ENCODE results near the gene IQGAP2.

IQGAP2 gene

DNA sequence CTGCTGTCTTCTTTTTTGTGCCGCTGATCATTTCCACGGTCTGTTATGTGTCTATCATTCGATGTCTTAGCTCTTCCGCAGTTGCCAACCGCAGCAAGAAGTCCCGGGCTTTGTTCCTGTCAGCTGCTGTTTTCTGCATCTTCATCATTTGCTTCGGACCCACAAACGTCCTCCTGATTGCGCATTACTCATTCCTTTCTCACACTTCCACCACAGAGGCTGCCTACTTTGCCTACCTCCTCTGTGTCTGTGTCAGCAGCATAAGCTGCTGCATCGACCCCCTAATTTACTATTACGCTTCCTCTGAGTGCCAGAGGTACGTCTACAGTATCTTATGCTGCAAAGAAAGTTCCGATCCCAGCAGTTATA is 329.9 kb downstream of the IQGAP2 start:
- Histone ChIP-seq H3K79me2 (ENCODE audit: control insufficient read depth, low read length) (no peaks in the 10 kb centered on the region), H3K27me3 (ENCODE audit: control insufficient read depth, low read length) (no peaks in the 10 kb centered on the region), H3K9me2 (replicated peaks; ENCODE audit: control insufficient read depth, low read length) (no peaks in the 10 kb centered on the region), H3K4me3 (ENCODE audit: low read length) (no peak overlapping the region), H3K9me3 (ENCODE audit: control insufficient read depth, insufficient read depth, low read length) (peaks cover 4% of the 10 kb centered on the region; the same call in 1 of the 2 replicates), H4K20me1 (ENCODE audit: control insufficient read depth, insufficient read depth, low read depth, low read length) (no peaks in the 10 kb centered on the region), H3K36me3 (ENCODE audit: control insufficient read depth, low read length) (no peaks in the 10 kb centered on the region), H3K27ac (ENCODE audit: low read depth, low read length) (no peak overlapping the region), H3K4me2 (ENCODE audit: low read length) (no peak overlapping the region), H3F3A (ENCODE audit: control insufficient read depth, insufficient read depth) (no peaks in the 10 kb centered on the region), H3K4me1 (ENCODE audit: control insufficient read depth, low read length) (no peaks in the 10 kb centered on the region)
- TF ChIP-seq, protein P1, sequence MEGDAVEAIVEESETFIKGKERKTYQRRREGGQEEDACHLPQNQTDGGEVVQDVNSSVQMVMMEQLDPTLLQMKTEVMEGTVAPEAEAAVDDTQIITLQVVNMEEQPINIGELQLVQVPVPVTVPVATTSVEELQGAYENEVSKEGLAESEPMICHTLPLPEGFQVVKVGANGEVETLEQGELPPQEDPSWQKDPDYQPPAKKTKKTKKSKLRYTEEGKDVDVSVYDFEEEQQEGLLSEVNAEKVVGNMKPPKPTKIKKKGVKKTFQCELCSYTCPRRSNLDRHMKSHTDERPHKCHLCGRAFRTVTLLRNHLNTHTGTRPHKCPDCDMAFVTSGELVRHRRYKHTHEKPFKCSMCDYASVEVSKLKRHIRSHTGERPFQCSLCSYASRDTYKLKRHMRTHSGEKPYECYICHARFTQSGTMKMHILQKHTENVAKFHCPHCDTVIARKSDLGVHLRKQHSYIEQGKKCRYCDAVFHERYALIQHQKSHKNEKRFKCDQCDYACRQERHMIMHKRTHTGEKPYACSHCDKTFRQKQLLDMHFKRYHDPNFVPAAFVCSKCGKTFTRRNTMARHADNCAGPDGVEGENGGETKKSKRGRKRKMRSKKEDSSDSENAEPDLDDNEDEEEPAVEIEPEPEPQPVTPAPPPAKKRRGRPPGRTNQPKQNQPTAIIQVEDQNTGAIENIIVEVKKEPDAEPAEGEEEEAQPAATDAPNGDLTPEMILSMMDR (IDR thresholded peaks at IDR 0.05; ENCODE audit: low read depth, low read length, poor library complexity, severe bottlenecking): no peak
- no peak for TF ChIP-seq EZH2phosphoT487 (IDR thresholded peaks at IDR 0.05; ENCODE audit: borderline replicate concordance, low read length)

DNA sequence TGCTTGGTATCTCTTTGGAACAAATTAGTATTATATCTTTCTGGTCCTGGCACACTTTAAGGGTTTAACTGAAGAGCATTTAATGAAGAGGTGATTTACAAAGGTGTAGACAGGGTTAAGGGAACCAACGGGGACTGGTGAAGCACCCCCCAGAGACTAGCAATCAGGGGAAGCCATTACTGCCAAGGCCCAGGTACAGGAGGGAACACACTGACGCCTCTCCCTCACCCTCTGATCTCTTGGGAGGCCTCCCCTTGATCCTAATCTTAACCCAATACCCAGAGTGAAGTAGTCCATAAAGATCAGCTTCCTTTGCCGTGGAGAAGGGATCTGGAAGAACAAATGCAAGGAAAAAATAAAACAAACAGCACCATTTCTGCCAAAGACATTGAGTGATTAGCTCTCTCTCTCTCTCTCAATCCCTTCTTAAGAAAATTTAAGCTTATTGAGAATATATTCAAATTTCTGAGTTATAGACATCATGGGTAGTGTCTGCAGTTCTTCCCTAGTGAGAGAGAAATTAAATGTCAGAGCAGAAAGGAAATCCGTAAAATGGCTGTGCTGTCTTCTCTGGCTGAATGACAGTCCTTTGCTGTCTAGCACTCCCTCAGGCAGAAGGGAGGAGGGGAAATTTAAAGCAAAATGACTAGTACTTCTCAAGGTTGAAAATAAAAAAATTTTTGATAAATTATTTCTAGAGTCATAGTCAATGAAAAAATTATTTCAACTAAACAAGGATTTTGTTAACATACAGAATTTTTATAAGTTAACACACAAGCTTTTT is 332.9 kb downstream of the IQGAP2 start:
- no peaks in the 10 kb centered on the region for H3F3A ChIP-seq (ENCODE audit: control insufficient read depth, insufficient read depth)
- no peak overlapping the region for H3K27ac ChIP-seq (ENCODE audit: low read depth, low read length)
- no peaks in the 10 kb centered on the region for H3K27me3 ChIP-seq (ENCODE audit: control insufficient read depth, low read length)
- no peaks in the 10 kb centered on the region for H3K9me3 ChIP-seq (ENCODE audit: control insufficient read depth, insufficient read depth, low read length)
- no peaks in the 10 kb centered on the region for H3K4me1 ChIP-seq (ENCODE audit: control insufficient read depth, low read length)
- H3K36me3 ChIP-seq (ENCODE audit: control insufficient read depth, low read length): no peaks in the 10 kb centered on the region
- no peak overlapping the region for H3K4me2 ChIP-seq (ENCODE audit: low read length)
- no peaks in the 10 kb centered on the region for H3K9me2 ChIP-seq (replicated peaks; ENCODE audit: control insufficient read depth, low read length)
- TF ChIP-seq, protein P1 (IDR thresholded peaks at IDR 0.05; ENCODE audit: low read depth, low read length, poor library complexity, severe bottlenecking): no peak
- no peak for TF ChIP-seq EZH2phosphoT487 (IDR thresholded peaks at IDR 0.05; ENCODE audit: borderline replicate concordance, low read length)
- H3K4me3 ChIP-seq (ENCODE audit: low read length): no peak overlapping the region
- no peaks in the 10 kb centered on the region for H4K20me1 ChIP-seq (ENCODE audit: control insufficient read depth, insufficient read depth, low read depth, low read length)
- no peaks in the 10 kb centered on the region for H3K79me2 ChIP-seq (ENCODE audit: control insufficient read depth, low read length)

DNA sequence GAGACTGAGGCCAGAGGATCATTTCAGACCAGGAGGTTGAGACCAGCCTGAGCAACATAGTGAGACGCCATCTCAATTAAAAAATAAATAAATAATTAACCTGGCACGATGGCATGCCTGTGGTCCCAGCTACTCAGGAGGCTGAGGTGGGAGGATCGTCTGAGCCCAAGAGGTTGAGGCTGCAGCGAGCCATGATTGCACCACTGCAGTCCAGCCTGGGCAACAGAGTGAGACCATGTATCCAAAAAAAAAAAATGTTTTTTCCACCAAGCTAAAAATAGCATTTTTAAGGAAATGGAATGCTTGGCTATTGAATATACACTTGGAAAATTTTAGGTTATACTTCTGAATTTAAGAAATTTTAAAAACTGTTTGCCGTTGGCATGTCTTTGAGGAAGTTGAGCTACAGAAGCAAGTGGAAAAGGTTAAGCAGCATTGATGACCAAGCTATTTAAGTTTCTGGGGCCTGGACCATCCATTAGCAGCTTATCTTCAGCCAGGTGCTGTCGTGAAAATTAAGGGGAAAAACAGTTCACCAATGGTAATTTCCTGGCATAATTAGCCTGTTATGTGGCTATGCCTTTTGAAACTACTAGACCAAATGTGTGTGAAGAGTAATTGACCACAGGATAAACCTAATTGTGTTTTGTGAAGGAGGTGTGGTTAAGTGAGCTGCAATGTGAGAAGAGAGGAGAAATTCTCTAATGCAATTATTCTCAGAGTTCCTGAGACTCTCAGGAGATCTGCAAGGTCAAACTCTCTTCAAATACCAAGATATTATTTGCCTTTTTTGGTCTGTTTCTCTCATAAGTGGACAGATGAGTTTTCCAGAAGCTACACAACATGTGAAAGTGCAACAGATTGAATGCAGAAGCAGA is 333.8 kb downstream of the IQGAP2 start:
- Histone ChIP-seq H3K9me2 (replicated peaks; ENCODE audit: control insufficient read depth, low read length) (no peaks in the 10 kb centered on the region), H3K27ac (ENCODE audit: low read depth, low read length) (no peak overlapping the region), H3F3A (ENCODE audit: control insufficient read depth, insufficient read depth) (no peaks in the 10 kb centered on the region)

More for the DNA sequence above, 333.8 kb downstream of the IQGAP2 start:
- H3K79me2 ChIP-seq (ENCODE audit: control insufficient read depth, low read length): no peaks in the 10 kb centered on the region
- no peaks in the 10 kb centered on the region for H4K20me1 ChIP-seq (ENCODE audit: control insufficient read depth, insufficient read depth, low read depth, low read length)
- H3K9me3 ChIP-seq (ENCODE audit: control insufficient read depth, insufficient read depth, low read length): no peaks in the 10 kb centered on the region
- H3K4me2 ChIP-seq (ENCODE audit: low read length): no peak overlapping the region
- no peaks in the 10 kb centered on the region for H3K27me3 ChIP-seq (ENCODE audit: control insufficient read depth, low read length)
- no peaks in the 10 kb centered on the region for H3K4me1 ChIP-seq (ENCODE audit: control insufficient read depth, low read length)
- no peaks in the 10 kb centered on the region for H3K36me3 ChIP-seq (ENCODE audit: control insufficient read depth, low read length)
- no peak overlapping the region for H3K4me3 ChIP-seq (ENCODE audit: low read length)
- TF ChIP-seq, protein P1 (IDR thresholded peaks at IDR 0.05; ENCODE audit: low read depth, low read length, poor library complexity, severe bottlenecking): no peak
- no peak for TF ChIP-seq EZH2phosphoT487 (IDR thresholded peaks at IDR 0.05; ENCODE audit: borderline replicate concordance, low read length)

All from DOHH2 (cell line).